ENCODE measurements around the gene CSPG4.
A peak's percentile ranks its signal among the peaks of the same experiment; 100 is the strongest.
"Not testable (repeated sequence)": the region's sequence is repeated elsewhere in the genome, so short reads cannot be mapped to it uniquely, and the experiment has no call there.

The CSPG4 gene

DNA sequence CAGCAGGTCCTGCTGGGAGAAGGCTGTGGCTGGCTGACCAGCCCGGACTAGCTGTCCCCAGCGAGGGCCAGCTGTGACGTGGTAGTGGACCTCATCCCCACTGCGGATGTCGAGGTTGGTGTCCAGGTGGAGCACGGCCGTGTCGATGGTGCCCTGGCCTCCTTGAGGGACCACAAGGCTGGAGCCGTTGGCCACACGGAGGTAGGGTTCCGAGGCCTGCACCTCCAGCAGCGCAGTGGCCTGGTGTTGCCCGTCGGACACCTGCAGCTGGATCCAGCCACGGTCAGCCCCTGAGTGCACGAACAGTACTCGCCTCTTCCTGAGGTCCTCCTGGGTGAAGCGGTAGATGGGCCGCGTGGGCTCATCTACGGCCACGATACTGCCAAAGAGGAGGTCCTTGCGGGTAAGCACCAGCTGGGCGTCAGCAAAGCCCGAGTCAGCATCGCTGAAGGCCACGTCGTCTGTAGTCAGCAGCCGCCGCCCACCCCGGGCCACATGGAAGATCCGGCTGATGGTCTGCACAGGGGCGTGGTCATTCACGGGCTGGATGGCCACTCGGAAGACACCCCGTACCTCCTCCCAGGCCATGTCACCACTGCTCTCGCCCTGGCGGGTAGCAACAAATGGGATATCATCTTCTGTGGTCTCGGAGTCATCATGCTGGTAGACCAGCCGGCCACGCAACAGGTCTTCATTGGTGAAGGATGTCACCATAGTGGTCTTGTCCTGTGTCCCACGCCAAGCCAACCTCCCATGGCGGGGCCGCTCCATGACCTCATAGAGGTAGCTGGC lies 25.0 kb downstream of the CSPG4 start:
- DNase-seq (ENCODE audit: low spot score) = no peak

DNA sequence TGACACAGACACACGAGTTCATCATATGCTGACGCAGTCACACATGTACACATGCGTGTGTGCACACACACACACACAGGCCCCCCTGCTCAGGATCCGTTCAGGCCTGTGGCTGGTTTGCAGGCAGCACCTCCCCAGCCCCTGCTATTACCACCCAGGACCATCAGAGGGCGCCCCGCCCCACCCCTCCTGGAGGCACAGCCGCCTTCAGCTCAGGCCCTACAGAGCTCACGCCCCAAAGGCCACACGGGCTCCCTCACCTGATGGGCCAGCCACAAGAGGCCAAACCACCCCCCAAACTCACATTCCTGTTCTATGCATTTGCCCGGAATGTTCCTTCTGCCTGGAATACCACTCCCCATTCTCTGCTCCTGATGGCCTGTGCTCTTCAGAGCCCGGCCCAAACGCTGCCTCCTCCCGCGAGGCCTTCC lies 26.4 kb downstream of the CSPG4 start:
- DNase-seq (ENCODE audit: low spot score) = not testable (repeated sequence)

DNA sequence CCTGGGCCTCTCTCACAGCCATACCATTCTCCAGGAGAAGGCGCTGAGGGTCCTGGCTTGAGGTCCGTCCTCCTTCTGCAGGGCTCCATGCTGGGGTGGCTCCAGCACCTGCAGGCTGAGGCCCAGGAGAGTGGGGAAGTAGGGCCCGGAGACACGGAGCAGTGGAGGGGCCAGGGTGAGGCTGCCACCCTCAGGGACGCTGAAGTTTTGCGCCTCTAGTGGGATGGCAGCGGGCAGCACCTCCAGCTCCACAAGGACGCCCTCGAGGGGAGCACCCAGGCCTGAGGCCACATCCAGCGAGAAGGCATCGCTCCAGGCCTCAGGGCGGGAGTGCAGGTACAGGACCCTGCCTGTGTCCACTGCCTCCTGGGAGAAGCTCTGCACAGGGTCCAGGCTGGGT lies 27.5 kb downstream of the CSPG4 start:
- DNase-seq (ENCODE audit: low spot score) = no peak

DNA sequence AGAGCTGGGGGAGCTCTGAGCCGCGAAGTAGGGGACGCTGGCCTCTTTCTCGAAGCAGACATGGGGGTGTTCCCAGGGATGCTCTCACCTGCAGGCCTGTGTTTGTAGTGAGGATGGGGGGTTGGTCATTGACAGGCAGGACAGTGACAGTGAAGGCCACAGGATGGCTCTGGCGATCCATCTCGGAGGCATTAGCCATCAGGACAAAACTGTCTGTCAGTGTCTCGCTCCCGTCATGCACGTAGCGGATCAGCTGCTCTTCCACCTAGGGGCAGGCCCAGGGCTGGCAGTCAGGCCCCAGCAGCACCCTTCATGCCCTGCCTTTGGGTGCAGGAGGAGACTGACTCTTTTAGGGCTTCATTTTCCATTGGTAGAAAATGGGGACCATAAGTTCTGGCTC lies 28.0 kb downstream of the CSPG4 start:
- no peak for DNase-seq (ENCODE audit: low spot score)

DNA sequence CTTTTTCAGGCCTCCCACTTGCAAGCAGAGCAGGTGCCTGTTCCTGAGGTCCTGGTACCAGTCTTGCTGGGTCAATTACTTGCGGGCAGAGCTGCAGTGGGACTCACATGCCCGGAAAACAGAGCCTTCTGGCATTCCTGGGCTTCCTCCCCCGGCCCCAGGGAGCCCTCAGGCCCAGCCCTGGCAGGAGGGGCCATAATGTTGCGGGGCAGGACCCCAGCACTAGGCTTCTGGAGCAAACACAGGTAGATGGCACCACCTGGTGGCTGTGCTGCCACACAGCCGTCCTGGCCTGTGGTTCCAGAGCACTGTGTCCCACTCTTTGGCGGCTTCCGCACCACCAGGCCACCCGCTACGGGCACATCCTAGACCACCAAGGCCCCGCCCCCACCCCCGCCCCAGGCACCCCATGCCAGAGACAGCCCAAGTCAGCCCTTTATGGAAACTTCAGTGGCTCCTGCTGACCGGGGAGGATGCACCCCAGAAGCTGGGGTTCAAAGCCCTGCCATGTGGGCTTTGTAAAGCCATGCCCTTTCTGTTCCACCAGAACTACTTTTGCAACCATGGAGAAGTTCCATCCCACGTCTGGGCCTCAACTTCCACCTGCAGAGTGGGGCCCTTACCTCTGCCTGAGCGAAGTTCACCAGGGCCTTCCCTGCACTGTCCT lies 28.9 kb downstream of the CSPG4 start:
- DNase-seq (ENCODE audit: low spot score) = peak; percentile 46

GRCh38 chr15:75682181-75683135 lies 30.2 kb downstream of the CSPG4 start:
- DNase-seq (ENCODE audit: low spot score) = no peak

GRCh38 chr15:75680007-75680789 lies 32.5 kb downstream of the CSPG4 start:
- DNase-seq (ENCODE audit: low spot score) = no peak

- not testable (repeated sequence) for DNase-seq (ENCODE audit: low spot score)
Measured at GRCh38 chr15:75678324-75678690, 34.3 kb downstream of the CSPG4 start.

DNA sequence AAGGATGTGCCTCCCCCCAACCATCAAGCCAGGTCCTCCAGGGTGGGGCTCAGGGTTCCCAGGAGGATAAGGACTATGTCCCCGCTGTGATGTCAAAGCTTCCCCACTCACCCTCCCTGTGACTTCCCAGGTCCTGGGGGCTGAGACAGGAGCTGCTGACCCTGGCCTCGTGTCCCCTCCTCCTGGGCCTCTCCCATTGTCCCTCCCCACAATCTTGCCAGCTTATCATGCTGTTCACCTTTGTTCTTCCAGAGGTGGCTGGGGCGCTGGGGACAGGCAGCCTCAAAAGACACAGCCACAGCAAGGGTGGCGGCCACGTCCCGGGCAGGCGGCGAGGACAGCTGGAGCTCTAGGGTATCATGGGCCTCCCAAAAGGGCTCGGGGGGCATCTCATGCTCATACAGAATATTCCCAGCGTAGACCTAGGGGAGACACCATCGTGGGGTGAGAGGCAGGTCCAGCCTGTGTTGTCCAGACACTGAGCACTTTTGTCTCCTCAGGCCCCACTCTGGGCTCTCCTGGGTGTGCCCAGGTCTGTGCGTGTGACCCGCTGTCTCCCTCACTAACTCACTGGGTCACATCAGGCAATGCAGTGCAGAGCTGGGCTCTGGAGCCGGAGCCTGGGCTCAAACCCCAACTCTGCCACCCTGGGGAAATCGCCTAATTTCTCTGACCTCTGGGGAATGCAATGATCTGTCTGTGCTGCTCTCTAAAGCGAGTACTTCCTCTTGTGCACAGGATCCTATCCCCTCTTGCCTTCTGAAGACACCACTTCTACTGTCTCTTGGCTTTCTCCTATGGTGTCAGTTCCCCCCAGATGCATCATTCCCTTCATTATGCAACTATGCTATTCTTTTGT lies 35.0 kb downstream of the CSPG4 start:
- no peak for DNase-seq (ENCODE audit: low spot score)

DNA sequence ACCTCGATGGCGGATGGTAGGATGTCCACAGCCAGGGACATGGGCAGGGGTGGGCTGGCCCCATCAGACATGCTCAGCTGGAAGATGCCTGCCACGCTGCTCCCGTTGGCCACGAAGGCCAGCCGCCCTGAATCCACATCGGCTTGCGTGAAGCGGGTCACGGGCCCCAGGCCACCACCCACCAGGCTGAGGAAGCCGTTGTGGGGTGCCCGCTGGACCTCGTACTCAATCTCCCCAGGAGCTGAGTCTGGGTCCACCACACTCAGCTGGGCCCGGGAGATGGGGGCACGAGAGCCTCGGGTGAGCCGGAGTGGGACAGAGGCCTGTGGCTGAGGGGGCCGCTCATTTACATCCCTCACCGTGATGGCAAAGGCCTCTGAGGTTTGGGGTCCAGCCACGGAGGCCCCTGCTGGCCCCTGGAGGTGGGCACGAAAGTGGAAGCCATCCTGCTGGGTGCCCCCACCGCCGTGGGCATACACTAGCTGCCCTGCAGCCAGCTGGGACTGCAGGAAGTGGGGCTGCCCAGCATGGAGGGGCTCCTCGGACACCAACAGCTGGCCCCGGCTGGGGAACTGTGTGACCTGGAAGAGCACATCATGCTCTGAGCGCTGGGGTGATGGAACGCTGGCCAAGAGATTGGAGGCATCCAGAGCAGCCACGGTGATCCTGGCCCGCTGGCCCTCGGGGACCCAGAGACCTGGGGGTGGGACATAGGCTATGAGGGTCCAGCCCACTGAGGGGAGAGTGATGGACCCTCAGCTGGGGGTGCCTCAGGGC lies 35.8 kb downstream of the CSPG4 start:
- DNase-seq (ENCODE audit: low spot score) = no peak

- no peak for DNase-seq (ENCODE audit: low spot score)
Measured at GRCh38 chr15:75675579-75676404, 36.9 kb downstream of the CSPG4 start.

DNA sequence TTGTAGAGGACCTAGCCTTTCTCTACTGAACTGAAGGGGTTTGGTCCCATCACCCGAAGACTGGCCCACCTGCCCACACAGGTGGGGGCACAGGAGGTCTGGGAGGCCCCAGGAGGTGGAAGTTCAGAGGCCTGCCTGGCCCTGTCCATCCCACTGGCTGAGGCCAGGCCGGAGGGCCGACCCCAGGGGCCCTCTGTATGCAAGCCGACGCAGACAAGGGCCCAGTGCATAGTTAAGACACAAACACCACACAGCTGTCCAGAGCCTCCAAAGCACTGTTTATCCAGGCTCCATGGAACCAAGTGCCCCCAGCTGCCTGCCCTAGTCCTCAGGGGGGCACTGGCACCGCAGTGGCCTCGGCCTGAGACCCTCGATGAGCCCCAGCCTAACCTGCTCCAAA lies 38.3 kb downstream of the CSPG4 start:
- DNase-seq (ENCODE audit: low spot score) = no peak

- DNase-seq (ENCODE audit: low spot score) = no peak
Measured at GRCh38 chr15:75673426-75674235, 39.0 kb downstream of the CSPG4 start.

DNA sequence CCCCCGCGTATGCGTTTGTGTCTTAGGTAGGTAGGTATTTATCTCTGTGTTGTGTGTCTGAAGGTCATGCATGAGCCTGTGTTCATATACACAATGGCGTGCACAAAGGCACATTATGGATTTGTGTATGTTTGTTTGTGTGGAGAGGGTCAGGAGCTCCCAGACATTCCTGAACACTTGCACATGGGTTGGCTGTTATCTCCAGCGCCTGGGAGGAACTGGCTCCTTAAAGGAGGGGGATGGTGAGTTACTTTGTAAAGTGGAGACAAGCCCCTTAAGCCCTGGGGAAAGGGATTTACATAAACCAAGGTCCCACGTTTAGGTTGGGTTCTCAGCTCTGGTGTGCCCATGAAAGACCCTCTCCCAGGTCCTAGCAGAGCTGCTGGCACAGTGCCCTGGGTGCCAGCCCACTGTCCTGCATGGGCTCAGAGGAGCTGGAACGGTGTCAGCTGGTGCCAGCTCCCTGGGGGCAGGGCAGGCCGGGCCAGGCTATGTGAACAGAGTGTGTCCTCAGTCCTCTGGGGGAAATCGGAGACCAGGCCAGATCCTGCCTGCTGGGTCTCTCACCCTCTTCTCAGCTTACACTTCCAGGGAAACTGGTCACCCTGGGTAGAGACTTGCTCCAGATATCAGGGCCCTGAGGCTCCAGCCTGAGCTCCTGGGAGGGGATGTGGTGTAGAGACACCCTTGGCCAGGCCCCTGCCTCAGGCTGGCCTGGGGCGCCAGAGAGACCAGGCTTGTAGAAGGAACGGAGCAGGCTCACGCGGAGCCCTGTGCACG lies 39.8 kb downstream of the CSPG4 start:
- DNase-seq (ENCODE audit: low spot score) = no peak

GRCh38 chr15:75671730-75672602 lies 40.7 kb downstream of the CSPG4 start:
- DNase-seq (ENCODE audit: low spot score) = no peak

DNA sequence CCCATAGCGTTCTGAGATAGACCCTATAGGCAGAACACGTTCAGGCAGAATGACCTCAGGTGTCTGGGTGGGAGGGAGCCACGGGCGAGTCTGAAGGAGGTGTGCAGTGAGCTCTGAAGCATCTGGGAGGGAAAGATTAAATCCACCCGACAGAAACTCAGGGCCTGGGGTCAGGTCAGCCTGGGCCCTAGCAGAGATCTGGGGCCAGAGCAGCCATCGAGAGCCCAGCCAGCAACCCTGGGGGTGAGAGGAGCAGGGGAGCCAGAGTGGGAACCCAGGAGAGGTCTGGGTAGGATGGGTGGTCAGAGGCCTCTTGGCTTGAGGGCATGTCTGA lies 42.8 kb downstream of the CSPG4 start:
- no peak for DNase-seq (ENCODE audit: low spot score)

Data from SW480 (cell line).